Measurements from ENCODE around the gene TRAPPC2L. TPM values are rescaled to one million over a fixed set of nuclear protein-coding genes. Genes with fewer than 3 reads are reported as not detected.

The TRAPPC2L gene
- total and polyA plus RNA-seq, 10 of the 15 experiments (the other 5 are each of a cell fraction or from before 2014, with no cell fraction given) = 56.3 to 363 (median 118) TPM

GRCh38 chr16:88857728-88858339 is 907 bp downstream of the TRAPPC2L start (continued):
- TF ChIP-seq TCF7 (IDR thresholded peaks at IDR 0.05; ENCODE audit: borderline replicate concordance) (no peak), MXI1 (IDR thresholded peaks at IDR 0.05; ENCODE audit: low read depth, low read length) (peak; percentile 39; the same call in 1 of the 2 replicates), ZNF207 (IDR thresholded peaks at IDR 0.05; ENCODE audit: borderline replicate concordance) (no peak), BMI1 (IDR thresholded peaks at IDR 0.05; ENCODE audit: borderline replicate concordance) (no peak), SMARCA5 (IDR thresholded peaks at IDR 0.05) (peak; percentile 43; the same call in 1 of the 2 replicates), E2F4 (IDR thresholded peaks at IDR 0.05; ENCODE audit: low read depth, low read length) (no peak), RUNX3 (IDR thresholded peaks at IDR 0.05; ENCODE audit: low read length) (peak; percentile 49; the same call in 1 of the 2 replicates)

GRCh38 chr16:88859381-88860091 is 2.6 kb downstream of the TRAPPC2L start:
- SMC1A ChIA-PET (ENCODE audit: uncharacterized antibody, unreplicated experiment) = no interaction called here
- in situ Hi-C loops (cut with MboI) = no loop called here
- no peak for ATAC-seq
- Histone ChIP-seq H3K9me3 (replicated peaks; ENCODE audit: control insufficient read depth, insufficient read depth, low read length) (no peaks in the 10 kb centered on the region), H3K79me2 (ENCODE audit: control insufficient read depth, insufficient read depth, low read length) (peaks cover 13% of the 10 kb centered on the region), H3K4me1 (ENCODE audit: control insufficient read depth, insufficient read depth, low read length) (peaks cover 20% of the 10 kb centered on the region), H3K4me2 (ENCODE audit: control insufficient read depth, insufficient read depth) (0 out of 2 replicates have a peak overlapping the region, but pooled peaks have one; percentile 17), H3K9ac (ENCODE audit: control insufficient read depth, insufficient read depth, low read length) (no peak overlapping the region), H3K36me3 (ENCODE audit: control insufficient read depth in 2 of 2, insufficient read depth in 2 of 2, low read length in 1 of 2) (peaks cover 4 to 5% of the 10 kb centered on the region in 2 experiments; a peak in 3 of 4 replicates), H3K27me3 (replicated peaks in 1 of 2; ENCODE audit: control insufficient read depth in 2 of 2, insufficient read depth in 2 of 2, low read length in 1 of 2) (no peaks in the 10 kb centered on the region), H3K27ac (ENCODE audit: control insufficient read depth, insufficient read depth) (no peak overlapping the region), H2AFZ (ENCODE audit: control insufficient read depth, low read depth, low read length) (no peak overlapping the region), H4K20me1 (ENCODE audit: control insufficient read depth, insufficient read depth) (no peaks in the 10 kb centered on the region), H3K4me3 (no peak overlapping the region; the same call in 1 of the 2 replicates)
- FAIRE-seq = no peak
- RAD21 ChIA-PET (ENCODE audit: unreplicated experiment) = no interaction called here
- CTCF ChIA-PET = interaction anchor here (2.9 kb wide), 1 partner anchor 48 kb away, joined by 19 read pairs; the partner anchor contains the start of gene APRT
- 67% methylated on average over 20 of the region's 20 CpGs for WGBS (ENCODE audit: insufficient coverage, insufficient replicate concordance, low lambda C conversion rate, missing lambda C conversion rate)
- POLR2A ChIA-PET = no interaction called here
- no peak for DNase-seq (ENCODE audit: low read depth, low spot score)
- BruUV-seq (replicated peaks) = no TSS peak
- intact Hi-C loops (cut with micrococcal nuclease; ENCODE audit: unreplicated experiment) = loop anchor here (5.0 kb wide), 2 partner anchors 47 to 63 kb away; partner anchors contain the start of gene APRT
- TF ChIP-seq TBL1XR1 (IDR thresholded peaks at IDR 0.05; ENCODE audit: low read depth, low read length) (no peak), ZNF622 (IDR thresholded peaks at IDR 0.05) (no peak), ETV6 (conservative IDR thresholded peaks at IDR 0.05 in 1 of 2, IDR thresholded peaks at IDR 0.05 in 1 of 2; ENCODE audit: borderline replicate concordance in 1 of 2, low read depth in 1 of 2) (no peak), ZNF687 (IDR thresholded peaks at IDR 0.05) (no peak), KLF5 (IDR thresholded peaks at IDR 0.05; ENCODE audit: partially characterized antibody) (no peak), MXI1 (IDR thresholded peaks at IDR 0.05; ENCODE audit: low read depth, low read length) (no peak), MLLT1 (IDR thresholded peaks at IDR 0.05) (no peak), POLR2AphosphoS5 (IDR thresholded peaks at IDR 0.05; ENCODE audit: low read length) (no peak)

Measured in GM12878 (cell line).